PC-9 (cell line): Measurements from ENCODE around the gene ZNF234.

Experiments used
- EZH2 ChIP-seq: fragments of 200-600 bp; sonication (generic); IDR thresholded peaks from 2 replicates; pipeline ENCODE4 v1.8.0; 2017; ENCODE audit warnings: antibody characterized with exemption, low read depth
- TF ChIP-seq, protein P1 (sequence below): fragments of 200-600 bp; sonication (generic); conservative IDR thresholded peaks from 2 replicates; pipeline ENCODE4 v1.6.1; 2017; ENCODE audit warnings: mixed run types, antibody characterized with exemption, mild to moderate bottlenecking, moderate library complexity

DNA sequence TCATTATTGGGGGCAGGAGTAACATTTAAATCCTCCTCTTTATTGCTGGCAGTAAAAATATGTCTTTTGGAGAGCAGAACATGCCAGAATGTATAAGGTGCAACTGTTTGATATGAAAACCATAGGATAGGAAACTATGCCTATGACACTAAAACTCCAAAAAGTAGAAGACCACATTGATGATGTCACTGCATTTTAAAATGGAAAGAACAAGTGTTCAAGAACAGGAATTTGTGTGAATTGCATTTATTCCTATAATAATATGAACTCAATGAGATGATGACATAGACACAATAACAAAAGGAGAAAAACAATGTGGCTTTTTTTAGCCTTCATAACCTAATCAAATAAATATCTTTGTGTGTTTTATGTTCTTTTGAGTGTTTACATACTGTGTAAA lies 31.9 kb upstream of the ZNF234 start:
- TF ChIP-seq, protein P1, sequence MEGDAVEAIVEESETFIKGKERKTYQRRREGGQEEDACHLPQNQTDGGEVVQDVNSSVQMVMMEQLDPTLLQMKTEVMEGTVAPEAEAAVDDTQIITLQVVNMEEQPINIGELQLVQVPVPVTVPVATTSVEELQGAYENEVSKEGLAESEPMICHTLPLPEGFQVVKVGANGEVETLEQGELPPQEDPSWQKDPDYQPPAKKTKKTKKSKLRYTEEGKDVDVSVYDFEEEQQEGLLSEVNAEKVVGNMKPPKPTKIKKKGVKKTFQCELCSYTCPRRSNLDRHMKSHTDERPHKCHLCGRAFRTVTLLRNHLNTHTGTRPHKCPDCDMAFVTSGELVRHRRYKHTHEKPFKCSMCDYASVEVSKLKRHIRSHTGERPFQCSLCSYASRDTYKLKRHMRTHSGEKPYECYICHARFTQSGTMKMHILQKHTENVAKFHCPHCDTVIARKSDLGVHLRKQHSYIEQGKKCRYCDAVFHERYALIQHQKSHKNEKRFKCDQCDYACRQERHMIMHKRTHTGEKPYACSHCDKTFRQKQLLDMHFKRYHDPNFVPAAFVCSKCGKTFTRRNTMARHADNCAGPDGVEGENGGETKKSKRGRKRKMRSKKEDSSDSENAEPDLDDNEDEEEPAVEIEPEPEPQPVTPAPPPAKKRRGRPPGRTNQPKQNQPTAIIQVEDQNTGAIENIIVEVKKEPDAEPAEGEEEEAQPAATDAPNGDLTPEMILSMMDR: no peak
- no peak for TF ChIP-seq EZH2
